Measurements from ENCODE around the gene AKNAD1. TPM values are rescaled to one million over a fixed set of nuclear protein-coding genes. Genes with fewer than 3 reads are reported as not detected.

Gene AKNAD1
- total RNA-seq, 1 donor from 2014 or later = 0.67 TPM

GRCh38 chr1:108832929-108833328 lies 24.0 kb downstream of the AKNAD1 start:
- no peaks in the 10 kb centered on the region for H3K36me3 ChIP-seq
- ATAC-seq (no peak), DNase-seq (no peak)
- H3K4me3 ChIP-seq = no peak overlapping the region
- no peak overlapping the region for H3K27ac ChIP-seq
- no peaks in the 10 kb centered on the region for H3K9me3 ChIP-seq
- intact Hi-C loops (cut with DNase I) = no loop called here
- H3K27me3 ChIP-seq = no peaks in the 10 kb centered on the region
- TF ChIP-seq CTCF (IDR thresholded peaks at IDR 0.05) = no peak
- peaks cover 25% of the 10 kb centered on the region for H3K4me1 ChIP-seq

DNA sequence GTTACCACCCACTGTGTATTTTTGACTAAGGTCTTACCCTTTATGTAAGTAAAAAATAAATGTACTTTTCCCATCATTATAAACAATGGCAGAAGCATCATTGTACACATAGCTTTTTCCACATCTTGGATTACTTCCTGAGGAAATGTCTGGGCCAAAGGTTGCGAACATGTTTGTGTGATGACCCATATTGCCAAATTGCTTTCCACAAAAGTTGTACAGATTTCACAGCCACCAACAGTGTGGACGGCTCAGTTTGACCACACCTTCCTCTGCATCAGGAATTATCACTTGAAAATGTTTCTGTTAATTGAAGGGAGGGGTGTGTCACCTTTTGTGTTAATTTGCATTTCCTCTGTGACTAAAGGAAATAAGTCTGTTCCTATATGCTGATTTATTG lies 25.7 kb downstream of the AKNAD1 start:
- Histone ChIP-seq H3K4me3 (no peak overlapping the region), H3K4me1 (peaks cover 25% of the 10 kb centered on the region), H3K27me3 (no peaks in the 10 kb centered on the region), H3K9me3 (no peaks in the 10 kb centered on the region), H3K36me3 (no peaks in the 10 kb centered on the region), H3K27ac (peak overlapping the region; percentile 73)
- no peak for TF ChIP-seq CTCF (IDR thresholded peaks at IDR 0.05)
- ATAC-seq (no peak), DNase-seq (no peak)
- intact Hi-C loops (cut with DNase I) = no loop called here

GRCh38 chr1:108830119-108831008 lies 26.5 kb downstream of the AKNAD1 start:
- H3K4me3 ChIP-seq = peak overlapping the region; percentile 2
- no peaks in the 10 kb centered on the region for H3K27me3 ChIP-seq
- H3K36me3 ChIP-seq = no peaks in the 10 kb centered on the region
- H3K27ac ChIP-seq = peak overlapping the region; percentile 73
- H3K9me3 ChIP-seq = no peaks in the 10 kb centered on the region
- no peak for DNase-seq
- H3K4me1 ChIP-seq = peaks cover 25% of the 10 kb centered on the region
- peak; percentile 77 for ATAC-seq
- TF ChIP-seq CTCF (IDR thresholded peaks at IDR 0.05) = no peak
- intact Hi-C loops (cut with DNase I) = no loop called here

DNA sequence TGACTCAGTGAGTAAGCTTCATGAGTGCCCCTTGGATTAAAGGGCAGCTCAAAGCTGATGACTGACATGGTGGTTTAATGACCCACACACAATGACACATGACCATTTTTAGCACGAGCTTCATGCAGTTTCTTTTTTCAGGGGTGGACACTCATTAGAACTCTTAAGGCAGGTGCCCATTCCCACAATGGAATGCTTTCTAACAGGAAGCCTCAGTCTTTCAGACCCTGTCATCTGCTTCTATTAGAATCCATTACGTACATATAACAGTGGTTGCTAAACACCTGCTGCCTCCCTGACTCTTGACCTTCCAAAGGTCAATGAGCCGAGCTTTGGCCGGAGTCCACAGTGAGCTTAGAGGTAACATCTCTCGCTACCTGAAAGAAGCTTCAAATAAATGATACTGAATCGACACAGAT lies 27.4 kb downstream of the AKNAD1 start:
- intact Hi-C loops (cut with DNase I) = loop anchor here (10.0 kb wide), 1 partner anchor 65 kb away; no protein-coding TSS in a partner anchor
- peak overlapping the region; percentile 73 for H3K27ac ChIP-seq
- peaks cover 25% of the 10 kb centered on the region for H3K4me1 ChIP-seq
- no peaks in the 10 kb centered on the region for H3K36me3 ChIP-seq
- no peaks in the 10 kb centered on the region for H3K9me3 ChIP-seq
- DNase-seq = no peak
- no peak overlapping the region for H3K4me3 ChIP-seq
- no peaks in the 10 kb centered on the region for H3K27me3 ChIP-seq
- no peak for TF ChIP-seq CTCF (IDR thresholded peaks at IDR 0.05)
- ATAC-seq = no peak

DNA sequence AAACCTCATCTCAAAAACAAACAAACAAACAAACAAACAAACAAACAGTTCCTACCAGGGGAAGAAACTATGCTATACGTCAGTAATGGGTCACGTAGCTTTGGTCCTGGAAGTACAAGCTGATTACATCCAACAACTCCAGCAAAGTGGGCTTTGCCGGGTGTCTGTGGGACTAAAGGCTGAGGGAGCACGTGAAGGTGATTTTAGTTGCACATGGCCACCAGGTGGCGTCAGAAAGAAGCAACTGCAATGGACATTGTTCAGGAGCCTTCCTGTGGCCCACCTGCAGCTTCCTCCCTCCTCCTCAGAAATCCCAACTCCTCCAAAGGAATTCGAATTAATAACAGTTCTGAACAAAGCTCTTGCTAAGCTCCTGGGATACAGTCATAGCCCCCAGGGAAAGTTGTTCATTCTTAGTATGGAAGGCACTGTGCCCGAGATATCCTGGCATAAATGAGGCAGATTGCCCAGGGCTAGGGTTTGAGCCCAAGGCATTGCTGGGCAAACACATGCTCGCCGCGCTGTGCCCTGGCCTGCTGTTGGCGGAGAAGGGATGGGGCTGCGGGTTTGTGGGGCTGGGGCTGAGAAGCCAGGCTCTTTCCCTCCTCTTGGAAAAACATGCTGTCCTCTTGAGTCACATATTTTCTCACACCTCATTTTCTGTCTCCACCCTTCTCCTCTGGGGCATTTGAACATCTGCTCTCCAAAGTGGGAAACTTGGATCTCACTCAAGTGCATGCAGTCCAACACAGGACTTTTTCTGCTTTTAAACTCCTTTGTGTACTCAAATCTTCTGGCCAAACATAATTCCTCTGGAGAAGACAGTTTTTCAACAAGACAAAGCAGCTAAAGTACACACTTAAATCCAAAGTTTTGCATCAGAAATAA lies 28.6 kb downstream of the AKNAD1 start:
- no peaks in the 10 kb centered on the region for H3K36me3 ChIP-seq
- peak; percentile 83 for ATAC-seq
- peak; percentile 78 for DNase-seq
- peak; percentile 74 for TF ChIP-seq CTCF (IDR thresholded peaks at IDR 0.05)
- H3K9me3 ChIP-seq = no peaks in the 10 kb centered on the region
- intact Hi-C loops (cut with DNase I) = loop anchor here (10.0 kb wide), 1 partner anchor 66 kb away; no protein-coding TSS in a partner anchor
- peaks cover 25% of the 10 kb centered on the region for H3K4me1 ChIP-seq
- peak overlapping the region; percentile 56 for H3K27ac ChIP-seq
- no peak overlapping the region for H3K4me3 ChIP-seq
- no peaks in the 10 kb centered on the region for H3K27me3 ChIP-seq
